ENCODE measurements around the gene TTC34. TPM values are rescaled to one million over a fixed set of nuclear protein-coding genes. Genes with fewer than 3 reads are reported as not detected.

Gene TTC34
- total and polyA plus RNA-seq, 2 of the 4 experiments (the other 2 are of a cell fraction), result under 0.01 to 0.09 TPM

DNA sequence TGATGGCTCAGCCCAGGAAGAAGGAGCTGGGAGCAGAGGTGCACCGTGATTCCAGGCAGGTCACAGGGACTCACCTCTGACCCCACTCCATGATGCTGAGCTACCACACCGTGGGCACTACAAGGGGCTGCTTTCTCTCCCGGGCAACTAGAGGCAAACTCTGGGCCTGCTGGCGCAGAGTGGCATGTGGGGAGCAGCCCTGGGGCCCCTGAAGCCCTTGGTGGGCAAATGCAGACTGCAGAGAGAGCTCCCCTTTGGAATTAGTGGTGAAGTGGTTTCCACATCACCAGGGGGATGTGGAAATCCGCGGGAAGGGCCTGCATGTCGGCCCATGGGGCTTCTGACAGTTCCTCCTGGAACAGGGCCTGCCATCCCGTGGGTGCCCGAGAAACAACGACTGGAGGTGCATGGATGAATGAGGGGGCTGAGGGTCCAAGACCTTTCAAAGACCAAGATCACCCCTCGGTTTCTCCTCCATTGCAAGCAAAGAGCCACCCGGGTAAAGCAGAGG lies 156.8 kb downstream of the TTC34 start:
- intact Hi-C loops (cut with micrococcal nuclease), result no loop called here
- Histone ChIP-seq H2BK120ac (ENCODE audit: low read depth, low read length) (no peak overlapping the region), H2AFZ (replicated peaks; ENCODE audit: low read length, poor library complexity) (no peak overlapping the region), H3K27ac (ENCODE audit: insufficient read depth, low read length) (no peak overlapping the region), H3K9me3 (ENCODE audit: control insufficient read depth, insufficient read depth, low read length) (peaks cover 4% of the 10 kb centered on the region), H2AK5ac (ENCODE audit: low read depth, low read length) (no peak overlapping the region), H3K18ac (ENCODE audit: low read depth, low read length) (no peak overlapping the region), H2BK15ac (ENCODE audit: low read depth, low read length) (no peak overlapping the region), H3K27me3 (ENCODE audit: control insufficient read depth, insufficient read depth, low read length) (no peaks in the 10 kb centered on the region), H2BK5ac (ENCODE audit: low read depth, low read length, poor library complexity, severe bottlenecking) (no peak overlapping the region), H4K20me1 (ENCODE audit: insufficient read depth, low read length) (no peaks in the 10 kb centered on the region), H3K79me1 (ENCODE audit: low read depth in 1 of 2, low read length in 2 of 2) (no peaks in the 10 kb centered on the region; a peak in 1 of 4 replicates), H3K9ac (ENCODE audit: low read depth, low read length) (no peak overlapping the region), H4K5ac (ENCODE audit: low read depth, low read length) (no peak overlapping the region), H4K91ac (ENCODE audit: insufficient read depth, low read depth, low read length) (no peak overlapping the region), H3K4ac (ENCODE audit: low read depth, low read length) (no peak overlapping the region), H3K36me3 (ENCODE audit: control insufficient read depth, insufficient read depth, low read length) (no peaks in the 10 kb centered on the region), H3K4me2 (ENCODE audit: low read depth, low read length) (no peak overlapping the region), H3K9me1 (ENCODE audit: insufficient read depth, low read length) (no peaks in the 10 kb centered on the region), H2AK9ac (replicated peaks; ENCODE audit: low read depth, low read length, poor library complexity) (no peak overlapping the region), H3K4me1 (ENCODE audit: control insufficient read depth, insufficient read depth, low read length) (no peaks in the 10 kb centered on the region), H4K8ac (ENCODE audit: low read depth in 2 of 2, low read length in 2 of 2) (no peak overlapping the region), H3K4me3 (ENCODE audit: insufficient read depth, low read depth, low read length) (no peak overlapping the region), H3K23ac (ENCODE audit: low read depth, low read length) (no peak overlapping the region), H2BK20ac (ENCODE audit: low read depth, low read length) (no peak overlapping the region), H3K14ac (replicated peaks; ENCODE audit: low read depth, low read length) (no peak overlapping the region), H3K56ac (ENCODE audit: extremely low read depth, insufficient read depth, low read length) (no peak overlapping the region)
- ATAC-seq (ENCODE audit: low read depth) (no peak), DNase-seq (no peak)
- TF ChIP-seq SMC3 (IDR thresholded peaks at IDR 0.05; ENCODE audit: low read depth, low read length), result no peak
- TF ChIP-seq, protein P1, sequence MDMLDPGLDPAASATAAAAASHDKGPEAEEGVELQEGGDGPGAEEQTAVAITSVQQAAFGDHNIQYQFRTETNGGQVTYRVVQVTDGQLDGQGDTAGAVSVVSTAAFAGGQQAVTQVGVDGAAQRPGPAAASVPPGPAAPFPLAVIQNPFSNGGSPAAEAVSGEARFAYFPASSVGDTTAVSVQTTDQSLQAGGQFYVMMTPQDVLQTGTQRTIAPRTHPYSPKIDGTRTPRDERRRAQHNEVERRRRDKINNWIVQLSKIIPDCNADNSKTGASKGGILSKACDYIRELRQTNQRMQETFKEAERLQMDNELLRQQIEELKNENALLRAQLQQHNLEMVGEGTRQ (IDR thresholded peaks at IDR 0.05; ENCODE audit: low read depth, low read length), result no peak
- no peak for TF ChIP-seq RAD21 (IDR thresholded peaks at IDR 0.05; ENCODE audit: low read length)
- TF ChIP-seq MAFK (IDR thresholded peaks at IDR 0.05; ENCODE audit: low read depth, low read length), result no peak
- no peak for TF ChIP-seq RFX5 (IDR thresholded peaks at IDR 0.05; ENCODE audit: low read depth, low read length)
- no peak for TF ChIP-seq MAZ (IDR thresholded peaks at IDR 0.05; ENCODE audit: borderline replicate concordance, low read depth, low read length)
- TF ChIP-seq RCOR1 (IDR thresholded peaks at IDR 0.05; ENCODE audit: insufficient replicate concordance, low read length), result no peak
- TF ChIP-seq POLR2A (IDR thresholded peaks at IDR 0.05; ENCODE audit: low read depth, low read length), result no peak
- TF ChIP-seq, protein P2, sequence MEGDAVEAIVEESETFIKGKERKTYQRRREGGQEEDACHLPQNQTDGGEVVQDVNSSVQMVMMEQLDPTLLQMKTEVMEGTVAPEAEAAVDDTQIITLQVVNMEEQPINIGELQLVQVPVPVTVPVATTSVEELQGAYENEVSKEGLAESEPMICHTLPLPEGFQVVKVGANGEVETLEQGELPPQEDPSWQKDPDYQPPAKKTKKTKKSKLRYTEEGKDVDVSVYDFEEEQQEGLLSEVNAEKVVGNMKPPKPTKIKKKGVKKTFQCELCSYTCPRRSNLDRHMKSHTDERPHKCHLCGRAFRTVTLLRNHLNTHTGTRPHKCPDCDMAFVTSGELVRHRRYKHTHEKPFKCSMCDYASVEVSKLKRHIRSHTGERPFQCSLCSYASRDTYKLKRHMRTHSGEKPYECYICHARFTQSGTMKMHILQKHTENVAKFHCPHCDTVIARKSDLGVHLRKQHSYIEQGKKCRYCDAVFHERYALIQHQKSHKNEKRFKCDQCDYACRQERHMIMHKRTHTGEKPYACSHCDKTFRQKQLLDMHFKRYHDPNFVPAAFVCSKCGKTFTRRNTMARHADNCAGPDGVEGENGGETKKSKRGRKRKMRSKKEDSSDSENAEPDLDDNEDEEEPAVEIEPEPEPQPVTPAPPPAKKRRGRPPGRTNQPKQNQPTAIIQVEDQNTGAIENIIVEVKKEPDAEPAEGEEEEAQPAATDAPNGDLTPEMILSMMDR (conservative IDR thresholded peaks at IDR 0.05; ENCODE audit: low read depth, low read length), result no peak
- TF ChIP-seq MXI1 (IDR thresholded peaks at IDR 0.05; ENCODE audit: borderline replicate concordance, low read depth, low read length), result no peak
- TF ChIP-seq CHD1 (IDR thresholded peaks at IDR 0.05; ENCODE audit: low read depth, low read length), result no peak
- no peak for TF ChIP-seq NFE2L2 (IDR thresholded peaks at IDR 0.05; ENCODE audit: low read depth, low read length)
- dilution Hi-C loops (cut with HindIII; ENCODE audit: low sequenced_read_pairs, unreplicated experiment), result no loop called here
- no TSS peak for BruUV-seq (replicated peaks)
- CTCF ChIA-PET, result no interaction called here
- POLR2A ChIA-PET (ENCODE audit: unreplicated experiment), result no interaction called here
- WGBS, 2 experiments (ENCODE audit: extremely low coverage in 2 of 2, insufficient read length in 1 of 2), result no CpG with 5 or more reads among the region's 12 CpGs
- in situ Hi-C loops (cut with MboI; ENCODE audit: low sequenced_read_pairs), result no loop called here
